NT2/D1 (cell line): ENCODE measurements around the gene SMIM8.

Experiments used
- YY1 ChIP-seq: IDR thresholded peaks from 2 replicates; pipeline ENCODE4 v1.6.1; 2011; ENCODE audit not compliant: insufficient read length, insufficient read depth
- ZNF274 ChIP-seq: IDR thresholded peaks from 2 replicates; pipeline ENCODE4 v1.6.1; 2011; ENCODE audit warnings: mild to moderate bottlenecking, low read depth, low read length

DNA sequence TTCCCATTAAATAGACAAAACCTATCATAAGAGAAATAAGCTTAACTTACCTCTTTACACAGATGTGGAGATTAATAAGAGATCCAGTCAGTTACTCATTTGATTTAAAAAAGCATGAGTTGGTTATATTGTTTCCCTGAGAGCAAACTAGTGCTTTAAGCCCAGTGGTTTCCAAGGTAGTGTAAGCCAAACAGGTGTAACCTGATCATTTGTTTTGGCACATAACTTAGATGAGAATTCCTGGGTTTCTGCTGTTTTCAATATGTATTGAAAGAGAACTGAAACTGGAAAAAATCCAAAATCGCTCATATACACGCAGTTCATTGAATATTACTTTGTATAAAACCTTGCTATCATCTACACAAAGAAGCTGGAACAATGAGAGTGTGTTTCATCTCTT, 30.5 kb upstream of the SMIM8 start:
- TF ChIP-seq ZNF274 = no peak
- TF ChIP-seq YY1 = no peak
